GM18951 (cell line): ENCODE results near the gene ATMIN.

Experiments used
- POLR2A ChIP-seq: IDR thresholded peaks from 4 replicates; pipeline ENCODE4 v1.6.1; 2011; ENCODE audit warnings: mild to moderate bottlenecking; ENCODE audit not compliant: insufficient read length, insufficient read depth; ENCODE audit errors: extremely low read depth
- in situ Hi-C: fragments of 300-500 bp; cut with MboI; formaldehyde crosslinking; loops from one replicate; pipeline ENCODE4 v1.12.0; 2022; ENCODE audit warnings: low sequenced_read_pairs, mixed read lengths, inconsistent platforms; ENCODE audit not compliant: unreplicated experiment

ATMIN gene

GRCh38 chr16:80997139-80997798, 38.4 kb upstream of the ATMIN start:
- TF ChIP-seq POLR2A: no peak
- in situ Hi-C loops: no loop called here

DNA sequence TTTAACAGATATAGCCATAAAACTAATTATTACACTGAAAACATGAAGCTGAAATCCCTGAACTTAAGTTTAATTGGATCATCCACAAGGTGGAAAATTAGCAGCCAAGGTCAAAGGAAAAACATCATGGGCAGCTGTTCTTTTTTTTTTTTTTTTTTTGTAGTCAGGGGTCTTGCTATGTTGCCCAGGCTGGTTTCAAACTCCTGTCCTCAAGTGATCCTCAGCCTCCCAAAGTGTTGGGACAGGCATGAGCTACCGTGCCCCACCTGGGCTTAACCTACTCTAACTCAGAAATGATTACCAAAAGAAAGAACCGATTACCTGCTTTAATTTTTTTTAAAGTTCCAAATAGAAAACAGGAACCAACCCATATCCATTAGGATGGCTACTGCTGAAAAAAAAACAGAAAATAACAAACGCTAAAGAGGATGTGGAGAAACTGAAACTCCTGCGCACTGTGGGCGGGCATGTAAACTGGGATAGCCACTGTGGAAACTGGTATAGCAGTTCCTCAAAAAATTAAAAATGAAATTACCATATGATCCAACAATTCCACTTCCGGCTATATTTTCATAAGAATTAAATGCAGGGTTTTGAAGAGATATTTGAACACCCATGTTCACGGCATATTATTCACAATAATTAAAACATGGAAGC, 37.5 kb upstream of the ATMIN start:
- no peak for TF ChIP-seq POLR2A
- in situ Hi-C loops: no loop called here

DNA sequence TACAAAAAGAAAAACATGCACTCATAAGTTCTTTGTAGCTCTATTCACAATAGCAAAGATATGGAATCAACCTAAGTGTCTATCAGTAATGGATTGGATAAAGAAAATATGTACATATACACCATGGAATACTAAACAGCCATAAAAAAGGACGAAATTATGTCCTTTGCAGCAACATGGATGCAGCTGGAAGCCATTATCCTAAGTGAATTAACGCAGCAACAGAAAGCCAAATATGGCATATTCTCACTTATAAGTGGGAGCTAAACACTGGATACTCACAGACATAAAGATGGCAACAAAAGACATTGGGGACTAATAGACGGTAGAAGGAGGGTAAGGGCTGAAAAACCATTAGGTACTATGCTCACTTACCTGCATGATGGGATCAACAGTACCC, 34.8 kb upstream of the ATMIN start:
- TF ChIP-seq POLR2A: no peak
- in situ Hi-C loops: no loop called here

- TF ChIP-seq POLR2A: no peak
- in situ Hi-C loops: no loop called here
These were observed 34.3 kb upstream of the ATMIN start for GRCh38 chr16:81001330-81001729.

- in situ Hi-C loops: no loop called here
- TF ChIP-seq POLR2A: no peak
These were observed 32.6 kb upstream of the ATMIN start for GRCh38 chr16:81003064-81003463.

- in situ Hi-C loops: no loop called here
- TF ChIP-seq POLR2A: no peak
These were observed 31.8 kb upstream of the ATMIN start for GRCh38 chr16:81003610-81004460.

DNA sequence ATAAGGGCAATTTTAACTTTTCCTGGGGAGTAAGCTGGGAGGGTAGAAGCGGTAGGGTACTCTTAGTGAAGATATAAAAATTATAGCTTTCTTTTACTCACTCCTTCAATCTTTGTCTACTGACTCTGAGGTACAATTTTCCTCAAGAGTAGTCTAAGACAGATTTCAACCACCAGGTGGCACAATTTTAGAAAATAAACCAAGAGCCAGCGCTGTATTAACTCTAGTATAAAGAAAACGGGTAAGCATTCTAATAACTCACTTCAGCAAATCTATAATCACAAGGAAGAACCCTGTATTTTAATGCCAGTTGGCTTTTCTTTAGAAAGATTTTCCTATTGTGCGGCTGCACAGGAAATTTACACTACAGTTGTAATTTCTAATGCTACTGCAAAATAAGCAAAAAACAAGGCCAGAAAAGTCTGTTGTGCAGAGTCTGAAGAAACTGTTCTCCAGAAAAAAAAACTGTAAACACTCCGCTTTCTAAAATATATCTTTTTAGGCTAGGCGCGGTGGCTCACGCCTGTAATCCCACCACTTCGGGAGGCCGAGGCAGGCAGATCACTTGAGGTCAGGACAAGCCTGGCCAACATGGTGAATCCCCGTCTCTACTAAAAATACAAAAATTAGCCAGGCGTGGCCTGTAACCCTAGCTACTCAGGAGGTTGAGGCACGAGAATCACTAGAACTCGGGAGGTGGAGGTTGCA, 30.8 kb upstream of the ATMIN start:
- in situ Hi-C loops: no loop called here
- no peak for TF ChIP-seq POLR2A

DNA sequence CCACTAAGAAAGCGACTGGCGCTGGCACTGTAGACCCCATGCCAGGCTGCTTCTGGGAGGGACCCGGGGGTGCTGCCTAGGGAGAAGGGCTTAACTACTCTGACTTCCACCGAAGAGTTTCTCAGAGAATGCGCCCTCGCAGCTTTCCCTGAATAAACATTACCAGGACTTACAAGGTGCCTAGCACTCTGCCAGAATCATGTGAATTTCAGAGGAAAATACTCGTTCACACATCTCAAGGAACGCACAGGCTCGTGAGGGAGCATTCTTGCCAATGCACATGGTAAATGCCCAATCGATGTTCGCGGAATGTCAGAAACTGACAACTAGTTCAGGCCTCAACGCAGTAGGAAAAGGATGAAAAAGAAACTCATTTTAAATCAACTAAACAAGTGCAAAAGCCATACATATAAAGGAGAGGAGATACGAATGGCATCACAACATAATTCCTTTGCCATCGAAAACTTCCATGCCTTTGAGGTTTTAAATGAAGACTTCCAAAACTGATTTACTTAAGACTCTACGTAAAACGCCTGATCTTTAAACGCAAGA, 30.0 kb upstream of the ATMIN start:
- no peak for TF ChIP-seq POLR2A
- in situ Hi-C loops: no loop called here

DNA sequence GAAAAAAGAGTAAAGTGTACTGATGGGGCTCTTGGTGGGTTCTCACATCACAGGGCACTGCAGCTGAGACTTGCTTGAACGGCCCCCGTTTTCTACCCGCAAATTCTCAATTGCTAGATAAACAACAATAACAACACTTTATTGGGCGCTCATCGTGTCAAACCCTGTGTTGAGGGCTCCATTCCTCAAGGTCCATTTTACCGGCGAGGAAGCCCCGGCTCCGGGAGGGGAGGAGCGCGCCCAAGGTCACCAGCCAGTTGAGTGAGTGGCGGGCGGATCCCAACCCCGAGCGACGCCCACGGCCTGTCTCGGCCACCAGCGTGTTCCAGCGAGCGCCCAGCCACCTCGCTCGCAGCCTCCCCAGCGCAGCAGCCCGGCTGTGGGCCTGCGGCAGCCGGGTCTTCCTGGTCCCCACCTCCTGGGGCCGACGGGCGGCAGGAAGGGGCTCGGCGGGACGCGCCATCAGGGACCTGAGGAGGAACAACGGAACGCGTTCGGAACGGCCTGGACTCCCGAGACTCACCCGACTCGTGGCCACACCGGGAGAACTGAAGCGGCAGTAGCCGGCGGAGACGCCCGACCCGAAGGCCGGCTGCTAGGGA, 29.3 kb upstream of the ATMIN start:
- in situ Hi-C loops: no loop called here

DNA sequence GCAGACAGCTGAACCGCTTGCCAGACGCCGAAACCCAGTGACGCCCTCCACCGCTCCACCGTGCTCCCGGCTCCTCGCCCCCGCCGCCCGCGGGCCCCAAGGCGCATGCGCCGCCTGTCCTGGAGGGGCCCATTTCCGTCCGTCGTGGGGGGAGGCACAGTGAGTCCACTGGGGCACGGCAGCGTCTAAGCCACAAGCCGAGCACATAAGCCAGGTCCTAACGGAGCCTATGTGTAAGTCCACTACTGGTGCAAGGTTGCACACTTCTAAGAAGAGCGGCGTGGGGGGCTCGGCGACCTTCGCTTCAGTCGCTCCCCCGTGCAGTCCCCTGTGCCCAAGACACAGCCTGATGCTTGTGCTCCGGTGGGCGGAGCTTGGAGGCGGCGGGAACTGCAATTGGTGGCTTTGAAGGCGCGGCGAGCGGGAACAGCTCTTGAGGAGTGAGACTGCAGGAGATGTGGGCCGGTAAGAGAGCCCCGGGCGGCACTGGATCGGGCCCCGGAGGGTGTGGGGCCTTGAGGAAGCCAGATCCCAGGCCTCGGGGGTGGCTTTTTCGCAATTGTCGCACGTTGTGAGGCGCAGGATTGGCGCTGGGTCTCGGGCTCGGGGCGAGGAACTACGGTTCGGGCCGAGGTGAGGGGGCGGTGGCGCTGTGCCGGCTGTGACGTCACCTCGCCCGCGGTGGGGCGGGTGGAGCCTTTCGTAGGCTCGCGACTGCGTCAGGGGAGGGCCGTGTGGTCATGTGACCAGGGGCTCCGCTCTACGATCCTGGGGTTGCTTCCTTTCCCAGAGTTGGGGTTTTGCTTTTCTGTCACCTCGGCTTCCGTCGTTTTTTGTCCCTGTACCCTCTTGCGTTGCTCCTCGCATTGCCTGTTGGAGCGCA, 28.6 kb upstream of the ATMIN start, which contains the start of the genes CENPN and CMC2:
Gene CENPN (plus strand): TSS at position 402 of the 883 bp plus-strand sequence. CDS start 4,726 bp downstream, outside the sequence.
Gene CMC2 (minus strand): TSS at position 73 of the 883 bp plus-strand sequence. CDS start 9,491 bp downstream, outside the sequence.
- in situ Hi-C loops: no loop called here
- peak; percentile 78 for TF ChIP-seq POLR2A

More for the DNA sequence above, 29.3 kb upstream of the ATMIN start:
- peak; percentile 46 for TF ChIP-seq POLR2A

- in situ Hi-C loops: no loop called here
- TF ChIP-seq POLR2A: no peak
These were observed 27.2 kb upstream of the ATMIN start for GRCh38 chr16:81008505-81008789.
